ENCODE measurements around the gene MS4A5. TPM values are rescaled to one million over a fixed set of nuclear protein-coding genes. Genes with fewer than 3 reads are reported as not detected.

Gene MS4A5
- polyA plus RNA-seq: not detected in 2 replicates
- not detected in 2 replicates for polyA minus RNA-seq

- no peak within 1 kb of the TSS for H2AFZ ChIP-seq (ENCODE audit: low read depth, low read length)
- H3K36me3 ChIP-seq (ENCODE audit: insufficient read depth, low read length): no peaks in the 10 kb centered on the region
- H3K79me2 ChIP-seq (replicated peaks; ENCODE audit: insufficient read depth, low read length): no peaks in the 10 kb centered on the region
- H3K27me3 ChIP-seq (ENCODE audit: insufficient read depth, low read depth, low read length): no peaks in the 10 kb centered on the region
- TF ChIP-seq EZH2 (IDR thresholded peaks at IDR 0.05; ENCODE audit: borderline replicate concordance, insufficient read depth, low read length, poor library complexity, severe bottlenecking) (no peak), TAF1 (IDR thresholded peaks at IDR 0.05; ENCODE audit: low read depth) (no peak), POLR2AphosphoS5 (IDR thresholded peaks at IDR 0.05) (no peak), REST (IDR thresholded peaks at IDR 0.05; ENCODE audit: borderline replicate concordance) (no peak), RAD21 (conservative IDR thresholded peaks at IDR 0.05) (no peak)
- H3K9me3 ChIP-seq (ENCODE audit: low read length): no peaks in the 10 kb centered on the region
- no peak within 1 kb of the TSS for H3K9ac ChIP-seq (ENCODE audit: low read length)
- H3K4me2 ChIP-seq (ENCODE audit: low read length): no peak within 1 kb of the TSS
- H3F3A ChIP-seq (ENCODE audit: insufficient read depth, low read length, poor library complexity, severe bottlenecking): no peaks in the 10 kb centered on the region
- H3K9me2 ChIP-seq (ENCODE audit: insufficient read depth, low read length): no peaks in the 10 kb centered on the region
- H3K4me3 ChIP-seq (ENCODE audit: low read length): no peak within 1 kb of the TSS
- H3K27ac ChIP-seq (ENCODE audit: low read length): no peak within 1 kb of the TSS
- H4K20me1 ChIP-seq (ENCODE audit: insufficient read depth): no peaks in the 10 kb centered on the region
Observed at GRCh38 chr11:60429272-60429671, at the start of gene MS4A5. TSS of gene MS4A5 (plus strand) at chr11:60429572. CDS start at chr11:60429675, 103 bp downstream.

- Histone ChIP-seq H3K9me2 (ENCODE audit: insufficient read depth, low read length) (no peaks in the 10 kb centered on the region), H3K4me2 (ENCODE audit: low read length) (no peak overlapping the region), H3K36me3 (ENCODE audit: insufficient read depth, low read length) (no peaks in the 10 kb centered on the region), H4K20me1 (ENCODE audit: insufficient read depth) (no peaks in the 10 kb centered on the region), H3K4me3 (ENCODE audit: low read length) (no peak overlapping the region), H3F3A (ENCODE audit: insufficient read depth, low read length, poor library complexity, severe bottlenecking) (no peaks in the 10 kb centered on the region), H3K27ac (ENCODE audit: low read length) (no peak overlapping the region), H3K79me2 (replicated peaks; ENCODE audit: insufficient read depth, low read length) (no peaks in the 10 kb centered on the region), H2AFZ (ENCODE audit: low read depth, low read length) (no peak overlapping the region), H3K9ac (ENCODE audit: low read length) (no peak overlapping the region), H3K9me3 (ENCODE audit: low read length) (no peaks in the 10 kb centered on the region), H3K27me3 (ENCODE audit: insufficient read depth, low read depth, low read length) (no peaks in the 10 kb centered on the region)
- no peak for TF ChIP-seq MXI1 (conservative IDR thresholded peaks at IDR 0.05; ENCODE audit: poor library complexity, severe bottlenecking)
- TF ChIP-seq REST (IDR thresholded peaks at IDR 0.05; ENCODE audit: borderline replicate concordance): no peak
- no peak for TF ChIP-seq RAD21 (conservative IDR thresholded peaks at IDR 0.05)
- TF ChIP-seq POLR2AphosphoS5 (IDR thresholded peaks at IDR 0.05): no peak
- TF ChIP-seq TAF1 (IDR thresholded peaks at IDR 0.05; ENCODE audit: low read depth): no peak
Observed at GRCh38 chr11:60389279-60389910, 40.0 kb upstream of the MS4A5 start.
